ENCODE measurements around the gene ZNF239. TPM values are rescaled to one million over a fixed set of nuclear protein-coding genes. Genes with fewer than 3 reads are reported as not detected.

ZNF239 gene
- total RNA-seq, 1 donor from 2014 or later: 16.9 TPM

DNA sequence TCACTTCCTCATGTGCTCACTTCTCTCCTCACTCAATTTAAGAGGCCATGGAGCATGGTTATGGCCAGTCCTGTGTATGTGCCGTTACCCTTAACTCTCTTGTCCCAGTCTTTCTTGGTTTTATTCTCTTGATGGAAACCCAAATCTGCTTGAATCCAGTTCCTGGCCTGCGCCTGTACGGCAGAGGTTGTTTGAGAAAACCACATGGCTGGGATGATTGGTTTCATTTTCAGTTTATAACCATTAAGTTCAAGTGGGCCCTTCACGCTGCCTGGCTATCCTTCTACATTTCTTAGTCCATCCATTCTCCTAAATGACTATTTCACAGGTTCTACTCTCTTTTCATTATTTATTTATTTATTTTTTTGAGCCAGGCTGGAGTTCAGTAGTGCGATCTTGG lies 1.6 kb upstream of the ZNF239 start:
- Histone ChIP-seq H3K4me2 (no peak overlapping the region), H3K4me1 (peaks cover 13% of the 10 kb centered on the region), H3F3A (ENCODE audit: low read depth) (peaks cover 3% of the 10 kb centered on the region), H4K20me1 (ENCODE audit: low read depth) (no peaks in the 10 kb centered on the region), H3K27ac (no peak overlapping the region), H2AFZ (replicated peaks) (no peak overlapping the region), H3K36me3 (no peaks in the 10 kb centered on the region), H3K9me3 (ENCODE audit: low read depth) (no peaks in the 10 kb centered on the region), H3K79me2 (ENCODE audit: low read depth) (no peaks in the 10 kb centered on the region), H3K27me3 (peaks cover 37% of the 10 kb centered on the region), H3K9ac (no peak overlapping the region), H3K4me3 (no peak overlapping the region)
- no peak for TF ChIP-seq EZH2phosphoT487 (IDR thresholded peaks at IDR 0.05)
- TF ChIP-seq, protein P1, sequence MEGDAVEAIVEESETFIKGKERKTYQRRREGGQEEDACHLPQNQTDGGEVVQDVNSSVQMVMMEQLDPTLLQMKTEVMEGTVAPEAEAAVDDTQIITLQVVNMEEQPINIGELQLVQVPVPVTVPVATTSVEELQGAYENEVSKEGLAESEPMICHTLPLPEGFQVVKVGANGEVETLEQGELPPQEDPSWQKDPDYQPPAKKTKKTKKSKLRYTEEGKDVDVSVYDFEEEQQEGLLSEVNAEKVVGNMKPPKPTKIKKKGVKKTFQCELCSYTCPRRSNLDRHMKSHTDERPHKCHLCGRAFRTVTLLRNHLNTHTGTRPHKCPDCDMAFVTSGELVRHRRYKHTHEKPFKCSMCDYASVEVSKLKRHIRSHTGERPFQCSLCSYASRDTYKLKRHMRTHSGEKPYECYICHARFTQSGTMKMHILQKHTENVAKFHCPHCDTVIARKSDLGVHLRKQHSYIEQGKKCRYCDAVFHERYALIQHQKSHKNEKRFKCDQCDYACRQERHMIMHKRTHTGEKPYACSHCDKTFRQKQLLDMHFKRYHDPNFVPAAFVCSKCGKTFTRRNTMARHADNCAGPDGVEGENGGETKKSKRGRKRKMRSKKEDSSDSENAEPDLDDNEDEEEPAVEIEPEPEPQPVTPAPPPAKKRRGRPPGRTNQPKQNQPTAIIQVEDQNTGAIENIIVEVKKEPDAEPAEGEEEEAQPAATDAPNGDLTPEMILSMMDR (IDR thresholded peaks at IDR 0.05): no peak
- TF ChIP-seq EZH2 (IDR thresholded peaks at IDR 0.05): no peak
- H3K27me3 Mint-ChIP-seq (ENCODE audit: insufficient read depth, low read depth): no peaks in the 10 kb centered on the region
- DNase-seq (ENCODE audit: low spot score): no peak
- H3K4me3 Mint-ChIP-seq: no peak overlapping the region
- peaks cover 10% of the 10 kb centered on the region for H3K36me3 Mint-ChIP-seq
- H3K9me3 Mint-ChIP-seq: peaks cover 27% of the 10 kb centered on the region
- peaks cover 11% of the 10 kb centered on the region for H3K4me1 Mint-ChIP-seq
- no peak overlapping the region for H3K27ac Mint-ChIP-seq

DNA sequence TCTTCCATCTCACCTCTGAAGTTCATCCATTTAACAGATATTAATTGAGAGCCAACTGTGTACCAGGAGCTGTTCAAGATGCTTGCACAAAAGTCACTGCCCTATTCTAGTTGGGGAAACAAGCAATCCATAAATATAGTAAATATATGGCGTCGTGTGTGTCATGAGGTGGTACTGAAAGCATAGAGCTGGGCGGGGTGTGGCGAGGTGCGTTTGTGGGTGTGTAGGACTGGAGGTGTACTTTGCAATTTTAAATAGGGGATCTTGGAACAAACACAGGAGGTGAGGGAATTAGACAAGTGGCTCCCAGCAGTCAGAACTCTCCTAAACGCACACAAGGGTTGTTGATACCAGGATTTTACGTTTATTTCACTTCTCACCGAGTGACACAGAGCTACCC lies 490 bp upstream of the ZNF239 start:
- no peak overlapping the region for H3K9ac ChIP-seq

DNA sequence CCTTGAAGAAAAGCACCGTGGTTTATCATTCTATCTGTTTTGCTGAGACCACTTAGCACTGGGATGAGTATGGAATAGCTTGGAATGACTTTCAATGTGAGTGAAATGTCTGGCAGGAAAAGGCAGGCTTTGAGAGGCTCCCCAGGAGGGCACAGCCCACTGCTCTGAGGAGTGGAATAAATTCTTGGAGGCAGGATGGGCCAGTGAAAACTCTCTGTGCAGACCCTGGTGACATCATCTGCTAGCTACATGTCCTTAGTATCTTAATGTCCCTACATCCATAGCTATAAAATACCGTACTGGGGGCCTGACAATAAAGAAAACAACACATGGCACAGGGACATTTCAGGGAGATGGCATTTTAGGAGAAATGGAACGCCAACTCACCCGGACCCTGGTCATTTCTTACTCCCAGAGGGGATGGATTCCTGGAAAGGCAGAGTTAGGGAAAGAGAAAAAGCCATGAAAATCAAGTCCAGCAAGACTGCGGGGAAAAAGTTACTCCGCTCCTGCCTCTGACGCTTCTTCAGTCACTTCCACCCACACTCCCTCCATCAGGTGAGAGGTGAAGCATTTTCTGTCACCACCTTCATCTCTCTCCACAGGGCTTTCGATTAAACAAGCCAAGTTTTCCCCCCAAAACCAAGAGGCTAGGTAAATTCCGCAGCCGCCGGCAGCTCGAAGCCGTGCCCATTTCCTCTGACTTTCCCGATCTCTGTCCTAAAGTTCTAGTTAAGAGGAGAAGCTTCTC lies 991 bp downstream of the ZNF239 start:
- Mint-ChIP-seq H3K27ac (peak overlapping the region; percentile 83), H3K36me3 (peaks cover 16% of the 10 kb centered on the region), H3K4me3 (peak overlapping the region; percentile 88), H3K27me3 (ENCODE audit: insufficient read depth, low read depth) (no peaks in the 10 kb centered on the region), H3K4me1 (peaks cover 11% of the 10 kb centered on the region), H3K9me3 (peaks cover 29% of the 10 kb centered on the region)
- Histone ChIP-seq H2AFZ (replicated peaks) (peak overlapping the region; percentile 92), H3K4me3 (peak overlapping the region; percentile 45), H3F3A (ENCODE audit: low read depth) (peaks cover 3% of the 10 kb centered on the region), H3K27ac (no peak overlapping the region), H3K79me2 (ENCODE audit: low read depth) (no peaks in the 10 kb centered on the region), H4K20me1 (ENCODE audit: low read depth) (no peaks in the 10 kb centered on the region), H3K36me3 (no peaks in the 10 kb centered on the region), H3K4me2 (peak overlapping the region; percentile 83), H3K4me1 (peaks cover 13% of the 10 kb centered on the region), H3K9ac (no peak overlapping the region), H3K9me3 (ENCODE audit: low read depth) (no peaks in the 10 kb centered on the region), H3K27me3 (peaks cover 34% of the 10 kb centered on the region)
- no peak for TF ChIP-seq EZH2 (IDR thresholded peaks at IDR 0.05)
- TF ChIP-seq, protein P1 (IDR thresholded peaks at IDR 0.05): no peak
- TF ChIP-seq EZH2phosphoT487 (IDR thresholded peaks at IDR 0.05): no peak
- DNase-seq (ENCODE audit: low spot score): peak; percentile 11

More for the DNA sequence above, 490 bp upstream of the ZNF239 start:
- no peak overlapping the region for H3K27ac ChIP-seq
- peak overlapping the region; percentile 92 for H2AFZ ChIP-seq (replicated peaks)
- peaks cover 11% of the 10 kb centered on the region for H3K4me1 Mint-ChIP-seq
- peaks cover 37% of the 10 kb centered on the region for H3K27me3 ChIP-seq
- peak overlapping the region; percentile 45 for H3K4me3 ChIP-seq
- peaks cover 29% of the 10 kb centered on the region for H3K9me3 Mint-ChIP-seq
- H3K9me3 ChIP-seq (ENCODE audit: low read depth): no peaks in the 10 kb centered on the region
- no peaks in the 10 kb centered on the region for H3K79me2 ChIP-seq (ENCODE audit: low read depth)
- H3K27me3 Mint-ChIP-seq (ENCODE audit: insufficient read depth, low read depth): no peaks in the 10 kb centered on the region
- H3K36me3 ChIP-seq: no peaks in the 10 kb centered on the region
- H3K4me3 Mint-ChIP-seq: peak overlapping the region; percentile 86
- peaks cover 13% of the 10 kb centered on the region for H3K4me1 ChIP-seq
- peak overlapping the region; percentile 83 for H3K4me2 ChIP-seq
- no peaks in the 10 kb centered on the region for H4K20me1 ChIP-seq (ENCODE audit: low read depth)
- no peak for DNase-seq (ENCODE audit: low spot score)
- peaks cover 3% of the 10 kb centered on the region for H3F3A ChIP-seq (ENCODE audit: low read depth)
- H3K27ac Mint-ChIP-seq: no peak overlapping the region
- TF ChIP-seq EZH2phosphoT487 (IDR thresholded peaks at IDR 0.05): no peak
- TF ChIP-seq, protein P1 (IDR thresholded peaks at IDR 0.05): no peak
- TF ChIP-seq EZH2 (IDR thresholded peaks at IDR 0.05): no peak
- peaks cover 16% of the 10 kb centered on the region for H3K36me3 Mint-ChIP-seq

Data from neural progenitor cell (in vitro differentiated cells).